Tibial nerve (tissue), 4 donors: ENCODE data around the gene SERTAD1.

Source experiments
- EP300 ChIP-seq, 2 donors: sonication (generic); formaldehyde crosslinking; IDR thresholded peaks; one replicate each; pipeline ENCODE4 v1.6.1; 2017; ENCODE audit warnings: antibody characterized with exemption in 2 of 2, mild to moderate bottlenecking in 1 of 2
- POLR2A ChIP-seq, 2 donors: fragments of 450-650 bp; IDR thresholded peaks; one replicate each; pipeline ENCODE4 v1.6.1; 2017; ENCODE audit warnings: antibody characterized with exemption in 2 of 2, mild to moderate bottlenecking in 2 of 2, moderate library complexity in 2 of 2
- TF ChIP-seq, protein P1 (sequence below), 5 experiments: fragments of 200-600 bp in 3 of 5; fragments of 450-650 bp in 2 of 5; sonication (generic) in 3 of 5; IDR thresholded peaks; one replicate each; pipeline ENCODE4 v1.5.1; 2016 to 2019; ENCODE audit warnings: antibody characterized with exemption in 5 of 5, mild to moderate bottlenecking in 3 of 5, moderate library complexity in 2 of 5

DNA sequence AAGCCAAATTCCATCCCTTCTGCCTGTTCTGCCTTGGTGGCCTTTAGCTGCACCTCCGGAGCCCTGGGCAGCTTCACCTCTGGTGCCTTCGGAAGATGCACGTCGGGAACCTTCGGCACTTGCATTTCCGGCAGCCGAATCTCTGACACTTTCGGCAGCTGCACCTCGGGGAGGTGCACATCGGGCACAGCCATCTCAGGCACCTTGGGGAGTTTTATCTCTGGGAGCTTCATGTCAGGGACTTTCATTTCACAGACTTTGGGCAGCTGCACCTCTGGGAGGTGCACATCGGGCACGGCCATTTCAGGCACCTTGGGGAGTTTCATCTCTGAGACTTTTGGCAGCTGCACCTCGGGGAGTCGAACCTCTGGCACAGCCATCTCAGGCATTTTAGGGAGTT is 29.8 kb downstream of the SERTAD1 start:
- TF ChIP-seq POLR2A (IDR thresholded peaks at IDR 0.05) (no peak), EP300 (IDR thresholded peaks at IDR 0.05) (no peak)
- TF ChIP-seq, protein P1, sequence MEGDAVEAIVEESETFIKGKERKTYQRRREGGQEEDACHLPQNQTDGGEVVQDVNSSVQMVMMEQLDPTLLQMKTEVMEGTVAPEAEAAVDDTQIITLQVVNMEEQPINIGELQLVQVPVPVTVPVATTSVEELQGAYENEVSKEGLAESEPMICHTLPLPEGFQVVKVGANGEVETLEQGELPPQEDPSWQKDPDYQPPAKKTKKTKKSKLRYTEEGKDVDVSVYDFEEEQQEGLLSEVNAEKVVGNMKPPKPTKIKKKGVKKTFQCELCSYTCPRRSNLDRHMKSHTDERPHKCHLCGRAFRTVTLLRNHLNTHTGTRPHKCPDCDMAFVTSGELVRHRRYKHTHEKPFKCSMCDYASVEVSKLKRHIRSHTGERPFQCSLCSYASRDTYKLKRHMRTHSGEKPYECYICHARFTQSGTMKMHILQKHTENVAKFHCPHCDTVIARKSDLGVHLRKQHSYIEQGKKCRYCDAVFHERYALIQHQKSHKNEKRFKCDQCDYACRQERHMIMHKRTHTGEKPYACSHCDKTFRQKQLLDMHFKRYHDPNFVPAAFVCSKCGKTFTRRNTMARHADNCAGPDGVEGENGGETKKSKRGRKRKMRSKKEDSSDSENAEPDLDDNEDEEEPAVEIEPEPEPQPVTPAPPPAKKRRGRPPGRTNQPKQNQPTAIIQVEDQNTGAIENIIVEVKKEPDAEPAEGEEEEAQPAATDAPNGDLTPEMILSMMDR (IDR thresholded peaks at IDR 0.05) = no peak
